ENCODE measurements around the gene ARID5A.

Gene ARID5A

DNA sequence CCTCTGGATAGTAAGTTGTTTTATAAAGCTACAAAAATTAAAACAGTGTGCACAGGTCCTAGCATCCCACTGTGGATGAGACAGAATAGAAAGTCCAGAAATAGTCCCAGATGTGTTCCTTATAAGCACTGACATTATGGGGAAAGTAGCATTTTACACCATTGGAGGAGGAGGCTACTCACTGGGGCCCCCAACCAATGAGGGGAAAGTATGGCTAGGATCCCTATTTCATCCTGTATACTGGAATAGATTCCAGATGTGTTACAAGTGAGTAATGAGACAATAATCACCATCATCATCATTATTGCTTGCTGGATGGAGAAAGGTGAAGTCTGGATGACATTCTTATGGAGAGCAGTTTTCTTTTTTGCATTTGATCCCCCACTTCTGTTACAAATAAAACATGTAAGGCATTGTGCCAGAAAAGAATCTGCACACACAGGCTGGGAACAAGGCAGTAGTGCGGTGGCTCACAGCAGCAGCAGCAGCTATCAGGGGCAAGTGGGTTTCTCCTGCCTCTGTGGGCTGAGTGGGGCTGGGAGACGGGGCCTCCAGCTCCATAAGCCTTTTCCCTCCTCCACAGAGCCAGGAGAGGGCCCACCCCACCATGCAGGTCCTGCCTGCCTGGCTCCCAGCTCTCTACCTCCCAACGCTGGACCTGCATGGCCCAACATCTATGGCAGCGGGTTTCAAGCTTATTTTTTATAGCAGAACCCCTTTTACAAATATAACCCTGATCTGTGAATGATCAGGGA lies 5.0 kb downstream of the ARID5A start:
- no peak for DNase-seq (ENCODE audit: low read depth)

GRCh38 chr2:96542357-96542977 lies 5.9 kb downstream of the ARID5A start:
- no peak for DNase-seq (ENCODE audit: low read depth)
- TF ChIP-seq CTCF (IDR thresholded peaks at IDR 0.05; ENCODE audit: insufficient read depth, low read depth, low read length, missing control alignments), result no peak
- H3K4me3 ChIP-seq (ENCODE audit: low read depth, low read length), result no peak overlapping the region

More for the DNA sequence above, 5.0 kb downstream of the ARID5A start:
- TF ChIP-seq CTCF (IDR thresholded peaks at IDR 0.05; ENCODE audit: insufficient read depth, low read depth, low read length, missing control alignments), result no peak
- H3K4me3 ChIP-seq (ENCODE audit: low read depth, low read length), result no peak overlapping the region

DNA sequence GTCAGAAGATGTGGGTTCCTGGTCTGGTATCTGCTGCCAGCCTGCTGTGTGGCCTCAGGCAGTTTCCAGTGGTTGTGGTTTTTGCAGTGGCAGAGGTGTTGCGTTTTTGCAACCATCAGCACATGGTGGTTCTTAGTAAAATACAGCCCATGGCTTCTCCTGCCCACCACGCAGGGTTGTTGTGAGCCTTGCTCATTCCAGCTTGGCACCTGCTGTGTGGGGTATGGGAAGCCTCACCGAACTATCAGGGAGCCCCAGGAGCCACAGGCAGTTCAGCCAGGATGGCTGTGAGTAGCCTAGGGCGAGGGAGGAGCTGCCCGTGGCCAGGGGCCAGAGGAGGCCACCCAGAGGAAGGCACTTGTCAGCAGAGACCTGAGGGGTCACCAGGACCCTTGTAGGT lies 9.8 kb downstream of the ARID5A start:
- no peak overlapping the region for H3K4me3 ChIP-seq (ENCODE audit: low read depth, low read length)
- TF ChIP-seq CTCF (IDR thresholded peaks at IDR 0.05; ENCODE audit: insufficient read depth, low read depth, low read length, missing control alignments), result no peak
- DNase-seq (ENCODE audit: low read depth), result no peak

- no peak for DNase-seq (ENCODE audit: low read depth)
- no peak overlapping the region for H3K4me3 ChIP-seq (ENCODE audit: low read depth, low read length)
- TF ChIP-seq CTCF (IDR thresholded peaks at IDR 0.05; ENCODE audit: insufficient read depth, low read depth, low read length, missing control alignments), result no peak
Measured at GRCh38 chr2:96546797-96547196, 10.2 kb downstream of the ARID5A start.

DNA sequence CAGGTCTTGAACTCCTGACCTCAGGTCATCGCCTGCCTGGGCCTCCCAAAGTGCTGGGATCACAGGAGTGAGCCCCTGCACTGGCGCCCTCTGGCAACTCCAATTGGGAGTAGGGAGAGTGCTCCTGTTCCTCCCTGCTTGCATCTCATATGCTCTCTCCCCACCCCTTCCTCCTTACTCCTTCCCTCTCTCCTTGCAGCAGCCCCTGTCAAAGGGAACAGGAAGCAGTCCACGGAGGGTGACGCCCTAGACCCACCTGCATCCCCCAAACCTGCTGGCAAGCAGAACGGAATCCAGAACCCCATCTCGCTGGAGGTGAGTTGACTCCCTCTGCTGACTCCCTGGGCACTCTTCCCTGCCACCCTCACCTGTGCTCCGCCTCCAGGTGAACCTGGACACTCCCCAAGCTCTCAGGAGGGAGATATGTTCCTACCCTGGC lies 10.7 kb downstream of the ARID5A start:
- no peak overlapping the region for H3K4me3 ChIP-seq (ENCODE audit: low read depth, low read length)
- DNase-seq (ENCODE audit: low read depth), result no peak
- TF ChIP-seq CTCF (IDR thresholded peaks at IDR 0.05; ENCODE audit: insufficient read depth, low read depth, low read length, missing control alignments), result no peak

GRCh38 chr2:96547731-96548171 lies 11.2 kb downstream of the ARID5A start:
- no peak overlapping the region for H3K4me3 ChIP-seq (ENCODE audit: low read depth, low read length)
- TF ChIP-seq CTCF (IDR thresholded peaks at IDR 0.05; ENCODE audit: insufficient read depth, low read depth, low read length, missing control alignments), result no peak
- no peak for DNase-seq (ENCODE audit: low read depth)
